Activated effector memory CD4-positive, alpha-beta T cell treated with Interleukin-2 at 50 U/mL for 16 hours (primary cell): ENCODE data around the gene CACNB2.

Experiments used
- DNase-seq: peaks from one replicate; pipeline ENCODE4 v3.0.0-alpha.2; 2020

CACNB2 gene

DNA sequence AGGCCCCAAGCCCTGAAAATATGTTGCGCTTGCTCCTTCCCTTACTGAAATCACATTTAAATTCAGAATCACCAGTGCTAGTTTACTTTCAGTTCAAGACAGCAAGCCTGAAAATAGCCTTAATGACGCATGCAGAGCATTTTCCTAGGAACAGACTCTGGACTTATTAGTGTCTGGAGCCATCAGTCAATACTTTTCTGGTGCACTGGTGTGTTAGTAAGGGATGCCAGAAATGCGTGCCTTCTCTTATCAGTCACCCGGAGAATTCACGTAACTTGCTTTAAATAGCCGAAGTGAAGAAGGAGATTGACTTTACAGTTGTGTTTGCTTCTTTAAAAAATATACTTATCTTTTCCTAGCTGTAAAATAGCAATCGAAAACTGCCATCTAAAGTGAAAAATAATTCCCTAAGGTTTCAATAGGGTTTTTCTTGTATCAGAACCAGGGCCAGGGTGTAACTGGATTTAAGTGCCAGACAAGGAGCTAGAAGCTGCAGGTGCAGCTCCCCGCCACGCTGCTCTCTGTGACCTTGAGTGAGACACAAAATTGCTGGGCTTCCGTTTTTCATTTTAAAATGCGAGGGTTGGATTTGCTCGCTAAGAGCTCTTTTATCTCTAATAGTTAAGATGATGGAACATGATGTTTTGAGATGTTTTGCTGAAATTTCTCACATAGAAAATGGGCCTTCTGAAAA, 333.3 kb downstream of the CACNB2 start:
- DNase-seq, result no peak

DNA sequence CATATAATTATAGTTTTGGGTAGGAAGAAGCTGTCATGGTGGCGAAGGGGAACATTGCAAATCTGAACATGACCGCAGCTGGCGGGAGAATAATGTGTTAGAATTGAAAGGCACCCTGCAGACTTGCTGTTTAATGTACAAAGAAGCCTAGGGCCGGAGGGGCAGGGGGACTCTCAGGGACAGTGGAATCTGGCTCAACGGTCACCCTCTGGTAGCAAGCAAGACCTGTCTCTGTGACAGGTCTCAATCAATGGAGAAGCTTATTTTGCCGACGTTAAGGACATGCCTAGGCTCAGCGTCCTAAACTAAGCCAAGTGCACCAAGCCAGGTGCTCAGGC, 333.9 kb downstream of the CACNB2 start:
- DNase-seq, result no peak

DNA sequence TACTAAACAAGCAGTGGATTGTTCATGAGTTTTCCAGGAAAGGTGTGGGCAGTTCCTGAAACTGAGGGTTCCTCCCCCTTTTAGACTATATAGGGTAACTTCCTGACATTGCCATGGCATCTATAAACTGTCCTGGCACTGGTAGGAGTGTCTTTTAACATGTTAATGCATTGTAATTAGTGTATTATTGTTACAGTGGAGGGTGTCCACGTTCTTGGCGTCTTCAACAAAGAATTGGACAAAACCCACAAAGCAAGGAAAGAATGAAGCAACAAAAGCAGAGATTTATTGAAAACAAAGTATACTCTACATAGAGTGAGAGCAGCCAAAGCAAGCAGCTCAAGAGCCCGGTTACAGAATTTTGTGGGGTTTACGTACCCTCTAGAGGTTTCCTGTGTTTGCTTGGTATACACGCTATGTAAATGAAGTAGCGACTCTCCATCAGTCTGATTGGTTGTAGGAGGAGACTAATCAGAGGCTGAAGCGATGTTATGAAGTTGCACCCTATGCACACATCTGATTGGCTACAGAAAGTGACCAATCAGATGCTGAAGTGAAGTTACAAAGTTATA, 335.9 kb downstream of the CACNB2 start:
- no peak for DNase-seq

DNA sequence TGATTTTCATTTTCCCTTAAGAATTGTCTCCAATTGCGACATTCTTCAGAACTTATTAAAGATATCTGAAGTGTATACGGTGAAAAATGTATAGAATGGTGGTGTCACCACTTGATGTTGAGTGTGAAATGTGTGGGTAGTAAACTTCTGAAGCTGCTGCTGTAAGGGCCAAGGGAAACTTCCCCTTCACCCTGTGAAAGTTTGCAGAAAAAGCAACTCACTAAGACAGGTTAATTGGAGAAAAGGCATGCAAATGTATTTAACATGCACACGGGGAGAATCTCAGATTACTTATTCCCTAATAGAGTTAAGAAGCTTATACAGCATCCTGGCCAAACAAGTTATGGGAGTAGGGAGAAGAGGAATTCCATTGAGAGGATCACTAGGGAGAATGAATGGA, 338.1 kb downstream of the CACNB2 start:
- no peak for DNase-seq

DNA sequence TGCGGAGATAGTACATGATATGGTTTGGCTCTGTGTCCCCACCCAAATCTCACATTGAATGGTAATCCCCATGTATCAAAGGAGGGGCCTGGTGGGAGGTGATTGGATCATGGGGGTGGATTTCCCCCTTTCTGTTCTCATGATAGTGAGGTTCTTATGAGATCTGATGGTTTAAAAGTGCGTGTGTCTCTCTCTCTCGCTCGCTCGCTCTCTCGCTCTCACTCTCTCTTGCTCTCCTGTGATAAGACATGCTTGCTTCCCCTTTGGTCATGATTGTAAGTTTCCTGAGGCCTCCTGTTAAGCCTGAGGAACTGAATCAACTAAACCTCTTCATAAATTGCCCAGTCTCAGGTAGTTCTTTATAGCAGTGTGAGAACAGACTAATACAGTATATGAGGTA, 339.3 kb downstream of the CACNB2 start:
- DNase-seq, result no peak

DNA sequence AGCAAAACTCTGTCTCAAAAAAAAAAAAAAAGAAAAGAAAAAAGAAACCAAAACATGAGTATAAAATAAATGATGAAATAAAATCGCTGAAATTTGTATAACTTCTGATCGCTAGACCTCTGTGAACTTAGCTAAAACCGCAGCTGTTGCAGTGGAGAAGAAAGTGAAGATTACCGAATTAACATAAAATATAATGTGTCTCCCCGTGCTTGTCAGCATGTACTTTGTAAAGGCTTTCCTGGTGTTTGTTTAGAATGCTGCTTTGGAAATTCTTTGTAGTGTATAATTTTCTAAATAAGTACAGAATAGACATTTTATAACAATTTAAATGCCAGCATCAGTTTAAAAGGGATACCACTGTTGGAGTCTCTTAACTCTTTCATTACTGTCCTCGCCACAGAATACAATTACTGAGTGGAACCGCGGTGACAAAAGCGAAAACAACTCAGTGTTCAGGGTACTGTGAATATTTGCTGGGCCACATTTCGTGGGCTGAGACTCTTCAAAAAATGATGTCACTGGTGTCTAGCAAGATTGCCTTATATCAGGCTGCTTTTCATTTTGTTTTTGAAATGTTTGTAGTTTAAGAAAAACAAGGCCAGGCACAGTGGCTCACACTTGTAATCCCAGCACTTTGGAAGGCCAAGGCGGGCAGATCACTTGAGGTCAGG, 343.4 kb downstream of the CACNB2 start:
- DNase-seq, result no peak

DNA sequence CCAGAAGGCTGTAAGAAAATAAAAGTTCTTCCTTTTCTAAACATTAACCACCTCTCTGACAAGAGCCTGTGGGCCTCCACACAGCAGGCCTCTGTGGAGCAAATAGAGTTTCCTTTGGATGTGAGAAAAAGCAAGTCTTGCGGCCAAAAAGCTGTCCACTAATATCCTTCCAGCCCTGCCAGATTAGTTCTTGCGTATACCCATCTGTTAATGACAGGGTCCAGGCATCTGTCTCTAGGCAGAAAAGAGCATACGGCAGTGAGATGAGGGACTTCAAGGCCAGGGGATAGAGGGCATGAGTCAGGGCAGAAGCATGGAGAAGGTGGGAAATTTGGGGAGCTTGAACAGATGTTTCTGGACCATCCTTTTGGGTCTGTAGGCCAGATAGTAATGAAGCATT, 346.2 kb downstream of the CACNB2 start:
- DNase-seq, result no peak

DNA sequence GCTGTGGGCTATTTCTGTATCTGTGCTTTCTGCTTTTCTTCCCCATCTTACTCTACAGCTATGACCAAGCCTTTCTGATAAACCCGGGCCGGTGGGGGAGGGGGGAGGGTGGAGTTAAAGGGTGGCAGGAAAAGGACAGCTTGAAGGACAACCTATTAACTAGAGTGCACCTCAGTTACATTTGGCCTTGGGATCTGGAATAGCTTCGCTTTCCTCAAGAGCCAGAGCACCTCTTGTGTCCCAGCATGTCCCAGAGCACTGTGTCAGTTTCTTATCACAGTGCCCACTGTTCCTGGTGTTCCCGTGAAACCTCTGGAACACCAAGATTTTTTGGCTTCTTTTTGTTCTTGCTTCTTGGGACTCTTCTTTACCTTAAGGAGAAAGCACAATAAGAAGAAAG, 350.5 kb downstream of the CACNB2 start:
- no peak for DNase-seq

DNA sequence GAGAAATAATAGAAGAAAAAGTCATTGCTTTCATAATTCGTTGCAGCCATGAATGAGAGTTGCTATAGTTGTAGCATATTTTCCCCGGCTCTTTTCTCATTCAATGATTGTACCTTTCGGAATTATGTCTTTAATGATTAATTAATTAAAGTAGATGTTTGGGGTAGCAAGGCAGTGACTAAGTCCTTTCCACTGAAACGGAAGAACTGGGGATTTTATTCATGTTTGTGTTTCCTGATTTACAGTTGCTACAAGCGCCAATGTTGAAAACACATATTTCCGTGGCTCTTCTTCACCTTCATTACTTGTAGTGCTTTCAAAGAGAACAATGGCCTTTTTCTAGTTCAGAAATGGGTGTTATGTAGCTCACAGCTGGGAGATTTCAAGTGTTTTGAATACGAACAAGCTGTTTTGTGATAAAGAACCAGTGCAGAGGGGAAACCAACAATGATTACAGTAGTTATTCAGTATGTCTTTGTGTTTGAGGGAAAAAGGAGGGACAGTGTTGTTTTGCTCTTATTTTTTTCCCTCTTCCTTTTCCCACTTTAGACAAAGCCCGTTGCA, 357.7 kb downstream of the CACNB2 start:
- DNase-seq, result no peak

DNA sequence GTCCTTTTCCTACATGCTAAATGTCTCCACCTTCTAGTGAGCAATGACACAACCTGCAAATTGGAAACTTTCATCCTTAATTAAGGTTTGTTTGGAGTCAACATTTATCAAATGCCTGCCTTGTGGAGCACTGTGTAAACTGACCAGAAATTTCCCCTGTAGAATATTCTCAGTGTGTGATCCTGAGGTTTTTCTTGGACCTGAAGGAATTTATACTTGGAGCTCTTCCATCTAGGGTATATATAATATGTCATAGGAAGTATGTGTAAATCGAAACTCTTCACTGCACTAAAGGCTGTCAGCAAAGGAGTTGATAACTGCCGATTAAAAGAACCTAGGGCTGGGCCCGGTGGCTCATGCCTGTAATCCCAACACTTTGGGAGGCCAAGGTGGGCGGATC, 358.8 kb downstream of the CACNB2 start:
- DNase-seq, result no peak

DNA sequence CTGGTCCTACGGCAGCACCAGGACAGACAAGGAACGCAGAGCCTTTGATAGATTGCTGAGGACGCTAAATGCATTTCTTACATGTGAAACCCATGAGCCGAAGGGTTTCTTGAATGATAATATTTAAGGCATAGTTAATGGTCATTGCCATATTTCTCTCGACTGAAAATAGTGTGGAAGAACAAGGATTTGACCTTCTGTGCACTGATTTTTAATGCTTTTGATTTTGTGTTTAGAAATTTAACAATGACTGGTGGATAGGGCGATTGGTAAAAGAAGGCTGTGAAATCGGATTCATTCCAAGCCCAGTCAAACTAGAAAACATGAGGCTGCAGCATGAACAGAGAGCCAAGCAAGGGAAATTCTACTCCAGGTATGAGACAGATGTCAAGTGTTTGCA, 360.4 kb downstream of the CACNB2 start:
- no peak for DNase-seq

DNA sequence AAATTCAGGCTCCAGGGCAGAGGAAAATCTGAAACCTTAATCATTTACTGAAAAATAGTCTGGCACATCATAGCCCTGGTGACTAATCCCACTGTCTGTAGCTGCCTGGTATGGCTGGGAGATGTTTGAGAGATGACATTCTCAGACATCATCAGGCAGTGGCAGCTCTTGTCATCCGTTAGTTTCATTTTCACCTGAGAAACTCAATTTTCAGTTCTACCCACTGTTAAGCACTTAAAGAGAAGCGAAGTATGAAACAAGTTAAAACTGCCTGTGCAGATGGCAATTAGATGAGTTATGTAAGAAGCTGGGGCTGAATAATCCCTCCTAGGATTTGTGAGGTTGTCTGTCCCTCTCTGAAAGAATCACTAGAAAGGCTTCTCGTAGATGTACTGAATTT, 361.0 kb downstream of the CACNB2 start:
- no peak for DNase-seq

DNA sequence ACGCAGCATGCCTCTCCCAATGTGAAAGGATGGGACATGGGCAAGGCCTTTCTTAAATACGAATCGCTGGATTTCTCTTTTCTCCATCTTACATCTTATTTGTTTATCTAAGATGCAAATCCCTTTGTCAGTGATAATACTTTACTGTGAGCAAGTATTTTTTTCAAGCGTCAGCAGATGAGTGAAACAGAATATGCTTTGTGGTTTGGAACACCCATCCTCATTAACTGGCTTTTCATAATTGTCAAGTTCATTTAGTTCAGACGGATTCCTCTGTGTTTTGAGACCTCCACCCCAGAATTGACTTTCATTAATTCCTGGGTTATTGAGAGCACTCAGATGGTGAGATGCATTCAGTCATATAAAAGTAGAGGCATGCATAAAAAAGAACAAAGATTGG, 361.4 kb downstream of the CACNB2 start:
- no peak for DNase-seq

DNA sequence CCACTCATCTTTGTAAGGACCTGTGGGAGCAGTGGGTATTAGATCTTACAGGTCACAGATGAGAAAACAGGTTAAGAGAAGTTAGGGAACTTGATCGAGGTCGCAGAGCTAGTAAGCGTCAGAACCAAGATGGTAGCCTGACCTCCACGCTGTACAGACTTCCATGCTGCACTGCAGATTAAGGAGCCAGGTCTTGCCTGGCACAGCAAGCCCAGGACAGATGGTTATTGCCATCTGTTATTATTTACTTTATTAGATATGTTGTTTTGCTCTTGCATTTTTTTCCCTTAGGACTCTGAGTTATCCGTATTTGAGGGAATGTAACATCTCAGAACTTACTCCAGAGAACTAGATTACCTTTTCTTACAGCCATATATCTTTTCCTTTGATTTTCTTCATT, 363.9 kb downstream of the CACNB2 start:
- DNase-seq, result no peak

DNA sequence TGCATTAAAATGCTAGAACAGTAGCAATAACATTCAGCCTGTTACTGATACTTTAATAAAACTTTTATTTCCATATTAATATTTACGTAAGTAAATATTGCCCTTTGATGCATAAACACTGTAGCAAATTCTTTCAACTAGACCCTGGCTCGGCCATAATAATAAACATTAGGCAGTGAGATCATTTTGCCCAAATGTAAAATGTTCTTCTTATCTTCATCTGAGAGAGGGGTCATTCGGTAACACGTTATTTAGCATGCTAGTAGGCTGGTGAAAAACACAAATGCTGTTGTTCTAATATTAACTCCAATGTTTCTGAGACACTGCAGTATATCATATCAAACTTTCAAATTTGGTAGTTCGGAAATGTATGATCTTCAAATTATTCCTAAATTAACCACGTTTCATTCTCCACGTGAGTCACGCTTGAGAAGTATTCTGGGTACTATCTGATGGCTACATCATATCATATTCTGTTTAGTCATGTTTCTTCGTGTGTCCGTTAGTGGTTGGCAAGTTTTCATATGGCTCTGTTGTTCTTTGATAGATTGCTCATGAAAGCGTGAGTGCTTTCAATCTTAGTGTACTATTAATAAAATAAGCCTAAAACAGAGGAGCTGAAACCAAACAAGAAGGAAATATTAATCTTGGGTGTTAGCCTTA, 365.4 kb downstream of the CACNB2 start:
- no peak for DNase-seq

DNA sequence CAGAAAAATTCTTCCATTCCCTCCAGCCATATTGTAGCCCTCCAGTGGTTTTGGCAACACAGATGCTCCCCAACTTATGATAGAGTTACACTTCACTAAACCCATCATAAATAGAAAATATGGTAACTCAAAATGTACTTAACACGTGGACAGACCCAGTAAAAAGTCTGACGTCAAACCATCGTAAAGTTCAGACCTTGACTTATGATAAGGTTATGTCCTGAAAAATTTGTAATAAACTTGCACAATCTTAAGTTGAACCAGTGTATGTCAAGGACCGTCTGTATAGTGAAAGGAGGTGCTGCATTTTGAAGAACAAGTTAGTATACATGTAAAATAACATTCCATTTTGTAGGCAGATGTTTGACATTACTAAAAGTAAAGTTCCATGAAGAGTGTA, 368.4 kb downstream of the CACNB2 start:
- DNase-seq, result no peak

DNA sequence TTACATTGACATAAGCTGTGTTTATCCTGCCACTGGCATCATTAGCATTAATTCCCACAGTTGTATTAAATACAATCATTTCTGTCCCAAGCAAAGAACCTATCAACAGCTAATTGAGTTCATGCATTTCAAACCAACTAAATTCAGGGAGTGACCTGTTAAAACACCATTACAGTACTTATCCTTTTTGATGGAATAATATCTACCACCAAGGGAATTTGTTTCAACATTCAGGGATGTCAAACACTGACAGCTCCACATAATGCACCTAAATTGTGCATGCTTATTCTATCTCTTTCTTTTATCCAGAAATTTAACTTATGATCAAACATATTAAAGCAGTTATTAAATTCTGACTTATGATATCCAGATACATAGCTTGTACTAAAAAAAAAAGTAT, 374.3 kb downstream of the CACNB2 start:
- no peak for DNase-seq

DNA sequence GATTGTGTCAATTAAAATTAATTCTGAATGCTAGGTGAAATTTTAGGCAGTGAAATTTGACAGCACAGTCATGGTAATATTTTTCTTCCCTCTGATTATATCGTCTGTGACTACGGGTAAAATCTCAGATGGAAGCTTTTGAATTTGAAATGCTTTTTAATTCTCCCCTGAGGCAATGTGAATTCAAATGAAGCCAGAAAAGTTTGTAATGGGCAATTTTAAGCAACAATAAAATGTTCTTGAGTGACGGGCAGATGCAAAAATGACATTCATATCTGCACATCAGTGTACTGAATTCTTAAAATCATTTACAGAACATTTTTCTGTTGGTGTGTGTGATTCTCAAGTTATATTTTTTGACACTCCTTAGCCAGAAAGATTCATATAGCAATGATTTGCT, 376.6 kb downstream of the CACNB2 start:
- no peak for DNase-seq

DNA sequence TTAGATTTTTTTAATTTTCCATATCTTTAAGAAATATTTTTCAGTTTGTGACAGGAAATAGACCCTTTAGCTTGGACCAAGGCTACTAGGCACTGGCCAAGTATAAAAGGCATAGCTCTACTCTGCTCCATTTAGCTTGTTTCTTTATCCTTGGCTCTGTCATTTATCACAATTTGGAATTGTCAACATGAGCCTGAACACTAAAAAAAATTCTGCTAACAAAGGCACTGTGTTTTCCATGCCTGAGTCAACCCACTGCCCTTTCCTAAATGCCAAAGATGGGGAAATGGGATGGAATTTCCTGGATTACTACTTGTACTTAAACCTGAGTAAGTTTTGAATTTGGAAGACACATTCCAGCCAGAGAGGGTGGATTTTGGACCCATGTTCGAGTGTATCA, 382.8 kb downstream of the CACNB2 start:
- DNase-seq, result no peak

DNA sequence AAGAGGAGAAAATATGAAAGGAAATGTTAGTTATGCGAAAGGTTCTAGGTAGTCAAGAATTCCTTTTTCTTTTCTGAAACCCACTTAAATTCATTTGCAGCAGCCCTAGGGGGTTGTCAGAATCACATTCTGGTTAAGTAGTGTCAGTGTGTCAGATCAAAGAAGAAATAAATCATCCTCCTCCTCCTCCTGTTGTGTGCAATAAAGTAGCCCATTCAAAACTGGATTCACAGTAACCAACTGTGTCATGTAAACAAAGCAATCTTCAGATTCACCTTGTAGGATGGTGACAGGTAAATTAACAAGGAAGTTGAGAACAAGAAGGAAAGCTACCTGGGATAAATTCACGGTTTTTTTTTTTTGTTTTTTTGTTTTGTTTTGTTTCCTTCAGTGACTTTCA, 383.6 kb downstream of the CACNB2 start:
- no peak for DNase-seq

DNA sequence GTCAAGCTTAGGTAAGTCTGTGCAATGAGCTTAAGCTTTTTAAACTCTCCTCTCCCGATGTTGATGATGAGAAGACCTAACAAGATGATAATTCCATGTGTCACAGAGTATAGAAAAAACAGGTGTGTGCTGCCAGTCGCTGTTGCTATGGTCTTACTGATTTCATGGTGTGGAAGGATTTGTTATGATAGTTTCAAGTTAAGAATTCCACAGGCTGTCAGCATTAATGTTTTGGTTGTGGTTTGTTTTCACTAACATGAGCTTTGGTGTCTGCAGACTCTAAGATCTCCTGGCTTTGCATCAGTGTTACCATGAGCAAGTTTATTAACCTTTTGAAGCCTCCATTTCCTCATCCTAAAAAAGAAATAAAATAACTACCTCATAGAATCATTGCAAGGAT, 387.5 kb downstream of the CACNB2 start:
- no peak for DNase-seq

DNA sequence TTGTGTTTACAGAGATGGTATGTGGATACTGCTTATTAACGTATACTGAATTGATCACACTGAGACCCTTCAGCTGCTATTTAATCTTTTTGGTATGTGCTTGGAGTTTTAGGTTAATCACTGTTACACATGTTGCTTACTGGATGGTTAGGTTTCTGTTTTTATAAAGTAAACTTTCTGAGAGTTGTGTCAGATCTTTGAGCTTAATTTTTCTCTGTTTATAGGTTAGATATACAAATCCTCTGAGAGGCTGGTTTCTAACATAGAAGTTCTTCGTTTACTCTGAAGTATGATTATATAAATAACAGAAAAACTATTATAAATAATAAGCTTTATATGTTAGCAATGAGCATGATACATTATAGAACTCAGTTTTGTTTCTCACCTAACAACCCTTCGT, 388.1 kb downstream of the CACNB2 start:
- DNase-seq, result no peak

DNA sequence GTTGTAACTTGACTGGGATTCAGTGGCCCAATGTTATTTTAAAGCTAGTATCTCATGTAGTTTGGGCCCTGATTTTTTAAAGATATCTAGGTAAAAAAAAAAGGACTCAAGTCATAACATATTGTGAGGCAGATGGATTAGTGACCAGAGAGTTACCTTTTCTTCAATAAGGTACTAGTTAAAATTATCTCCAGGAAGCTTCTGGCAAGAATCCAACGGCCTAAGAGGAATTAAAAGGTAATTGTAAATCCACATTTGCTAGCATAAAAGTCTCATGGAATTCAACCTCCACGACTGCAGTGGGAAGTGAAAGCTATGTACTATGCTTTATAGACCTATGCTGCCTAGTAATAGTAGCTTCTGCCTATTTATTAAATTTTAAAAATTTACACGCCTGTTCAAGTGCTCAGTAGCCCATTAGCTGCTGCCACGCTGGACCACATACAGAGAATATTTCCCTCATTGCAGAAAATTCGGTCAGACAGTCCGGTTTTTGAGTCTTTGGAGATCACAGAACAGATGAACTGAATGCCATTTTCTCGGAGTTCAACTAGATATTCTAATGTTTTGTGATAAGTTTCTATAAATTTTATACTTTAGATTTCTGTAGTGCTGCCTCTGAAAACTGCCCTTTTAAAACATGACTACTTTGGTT, 392.8 kb downstream of the CACNB2 start:
- DNase-seq, result no peak
